Hippocampal formation (tissue), 2 donors: Measurements from ENCODE around the gene TSNAX.

Experiments
- DNase-seq, 2 donors: peaks; one replicate each; lab custom pipeline; 2025; lab: John Stamatoyannopoulos, UW

Gene TSNAX

DNA sequence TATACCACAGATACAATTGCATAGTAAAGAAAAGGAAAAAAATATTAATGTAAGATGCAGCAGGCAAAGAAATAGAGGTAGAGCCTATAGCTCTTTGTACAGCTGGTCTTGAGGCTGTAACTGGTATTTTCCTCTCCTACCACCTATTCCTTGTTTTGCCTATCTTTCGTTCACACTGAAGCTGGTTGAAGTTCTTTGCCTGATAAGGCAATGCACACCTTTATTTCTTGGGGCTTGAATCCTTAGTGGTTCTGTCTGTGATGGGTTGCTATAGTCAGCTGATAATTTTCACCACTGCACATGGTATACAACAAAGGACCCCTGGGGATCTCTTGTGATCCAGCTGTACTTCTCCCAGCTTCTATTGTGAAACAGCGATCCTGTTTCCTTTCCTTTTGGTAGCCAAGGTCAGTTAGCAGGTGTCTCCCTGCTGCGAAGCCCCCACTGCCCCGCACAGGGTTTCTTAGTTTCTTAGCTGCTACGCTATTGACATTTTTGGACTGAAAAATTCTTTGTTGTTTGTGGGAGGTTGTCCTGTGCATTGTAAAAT is 9.9 kb upstream of the TSNAX start:
- DNase-seq, result no peak

DNA sequence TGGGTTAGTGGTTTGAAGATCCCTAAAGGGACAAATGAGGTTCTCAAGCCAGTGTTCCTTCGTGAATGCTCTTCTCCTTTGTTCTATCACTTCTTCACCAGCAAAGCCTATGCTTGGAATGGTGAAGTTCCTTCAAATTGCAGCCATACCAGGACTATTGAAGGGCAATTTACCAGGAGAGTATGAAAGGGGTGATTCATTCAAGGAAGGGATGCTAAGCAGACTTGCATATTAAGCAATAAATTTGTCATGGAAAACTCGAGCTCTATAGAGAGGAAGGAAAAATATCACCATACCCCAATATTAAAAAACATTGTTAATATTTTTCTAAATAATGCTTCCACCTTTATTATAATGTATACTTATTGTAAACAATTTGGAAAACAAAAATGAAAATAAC is 9.3 kb upstream of the TSNAX start:
- no peak for DNase-seq

DNA sequence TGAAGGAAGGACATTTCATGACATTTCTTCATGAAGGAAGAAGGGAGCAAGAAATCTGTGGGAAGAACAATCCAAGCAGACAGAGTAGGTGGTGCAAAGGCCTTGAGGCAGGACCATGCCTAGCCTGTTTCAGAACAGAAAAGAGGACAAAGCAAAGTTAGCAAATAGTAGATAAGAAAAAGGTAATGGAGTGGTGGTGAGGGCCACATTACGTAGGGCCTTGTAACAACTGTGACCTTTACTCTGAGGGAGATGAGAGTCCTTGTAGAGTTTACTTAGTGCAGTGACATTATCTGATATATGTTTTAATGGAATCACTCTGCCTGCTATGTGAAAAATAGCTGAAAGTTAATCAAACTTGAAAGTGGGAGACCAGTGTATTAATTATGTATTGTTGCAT is 6.4 kb upstream of the TSNAX start:
- no peak for DNase-seq

DNA sequence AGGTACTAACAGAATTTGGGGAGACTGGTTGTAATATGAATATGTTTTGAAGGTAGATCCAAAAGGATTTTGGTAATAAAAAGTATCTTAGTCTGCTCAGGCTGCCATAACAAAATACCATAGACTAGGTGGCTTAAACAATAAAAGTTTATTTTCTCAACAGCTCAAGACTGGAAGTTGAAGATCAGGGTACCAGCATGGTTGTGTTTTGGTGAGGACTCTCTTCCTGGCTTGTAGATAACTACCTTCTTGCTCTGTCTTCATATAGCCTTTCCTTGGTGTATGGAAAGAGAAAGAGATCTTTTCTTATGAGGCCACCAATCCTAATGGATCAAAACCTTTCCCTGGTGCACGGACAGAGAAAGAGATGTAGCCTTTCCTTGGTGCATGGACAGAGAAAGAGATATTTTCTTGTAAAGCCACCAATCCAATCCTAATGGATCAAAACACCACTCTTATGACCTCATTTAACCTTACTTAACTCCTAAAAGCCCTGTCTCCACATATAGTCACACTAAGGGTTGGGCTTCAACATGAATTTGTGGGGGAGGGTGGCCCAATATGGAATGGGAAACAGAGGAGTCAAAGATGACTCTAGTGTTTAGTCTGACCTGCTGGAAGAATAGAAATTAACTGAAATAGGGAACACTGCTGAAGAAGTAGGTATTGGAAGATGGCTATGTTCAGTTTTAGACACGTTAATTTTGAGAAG is 5.4 kb upstream of the TSNAX start:
- DNase-seq, result no peak

DNA sequence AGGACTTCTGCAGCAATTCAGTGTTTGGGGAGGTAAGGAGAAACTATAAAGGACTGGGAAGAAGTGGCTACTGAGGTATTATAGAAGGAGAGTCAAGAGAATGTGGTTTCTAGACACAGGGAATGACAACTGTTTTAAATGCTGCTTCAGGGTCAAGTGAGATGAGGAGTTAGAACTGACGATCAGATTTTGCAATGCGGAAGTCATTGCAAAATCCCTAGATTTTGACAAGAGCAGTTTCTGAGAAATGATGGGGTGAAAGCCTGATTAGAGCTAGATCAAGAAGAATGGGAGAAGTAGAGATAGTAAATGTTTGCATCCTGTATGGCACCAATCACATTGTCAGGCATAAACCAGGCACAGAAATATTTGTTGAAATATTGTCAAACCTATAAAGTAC is 4.7 kb upstream of the TSNAX start:
- no peak for DNase-seq

DNA sequence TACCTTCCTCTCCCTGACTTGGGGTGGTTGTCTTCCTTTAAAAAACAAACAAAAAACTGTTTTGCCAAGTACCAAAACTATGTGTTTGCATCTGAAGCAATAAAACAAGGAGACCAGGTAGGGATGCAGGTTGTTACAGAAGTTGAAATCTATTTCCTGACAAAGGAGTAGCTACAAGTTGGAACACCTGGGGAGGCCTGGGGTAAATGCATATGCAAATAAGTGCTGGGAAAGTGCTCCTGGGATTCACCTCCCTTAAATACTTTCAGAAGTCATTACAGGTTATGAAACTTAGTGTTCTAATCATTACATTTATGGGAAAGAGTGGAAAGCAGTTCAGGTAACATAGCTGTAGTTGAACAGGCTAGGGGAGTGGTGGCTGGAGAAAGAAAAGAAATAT is 1.9 kb upstream of the TSNAX start:
- no peak for DNase-seq

DNA sequence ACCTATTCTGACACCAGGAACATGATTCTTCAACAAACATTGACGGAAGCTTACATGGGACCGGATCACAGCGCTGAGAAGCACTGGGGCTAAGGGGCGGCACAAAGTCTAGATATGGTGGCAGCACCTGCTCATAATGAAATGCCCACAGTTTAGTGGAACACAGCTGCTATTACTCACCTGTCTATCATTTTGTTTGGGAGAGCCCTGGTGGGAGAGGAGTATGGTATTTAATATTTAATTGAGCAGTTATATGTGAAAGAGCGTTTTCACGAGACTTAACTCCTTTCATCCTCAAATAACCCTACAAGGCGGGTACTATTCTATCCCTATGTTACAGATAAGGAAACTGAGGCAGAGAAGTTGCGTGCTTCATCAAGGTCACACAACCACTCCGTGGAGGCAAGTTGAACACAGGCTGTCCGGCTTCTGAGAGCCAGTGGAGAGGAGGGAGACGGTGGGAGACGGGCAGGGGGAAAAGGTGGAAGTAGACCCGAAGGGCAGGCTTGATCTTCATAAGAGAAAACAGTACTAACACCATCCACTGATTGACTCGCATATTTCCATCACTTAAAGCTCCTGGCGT is 790 bp upstream of the TSNAX start:
- DNase-seq, result no peak

DNA sequence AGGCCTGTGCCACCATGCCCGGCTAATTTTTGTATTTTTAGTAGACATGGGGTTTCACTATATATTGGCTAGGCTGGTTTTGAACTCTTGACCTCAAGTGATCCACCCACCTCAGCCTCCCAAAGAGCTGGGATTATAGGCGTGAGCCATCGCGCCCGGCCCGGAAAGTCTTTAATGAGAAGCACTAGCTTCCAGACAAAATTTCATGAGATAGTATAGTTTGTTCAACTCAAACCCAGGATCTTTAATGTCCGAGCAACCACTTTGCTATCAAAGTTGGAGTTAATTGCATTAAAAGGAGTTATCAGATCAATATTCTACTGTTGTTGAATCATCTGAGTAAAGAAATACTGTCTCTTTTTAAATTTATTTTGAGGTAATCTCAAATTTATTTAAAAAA is 4.8 kb downstream of the TSNAX start:
- DNase-seq, result no peak

DNA sequence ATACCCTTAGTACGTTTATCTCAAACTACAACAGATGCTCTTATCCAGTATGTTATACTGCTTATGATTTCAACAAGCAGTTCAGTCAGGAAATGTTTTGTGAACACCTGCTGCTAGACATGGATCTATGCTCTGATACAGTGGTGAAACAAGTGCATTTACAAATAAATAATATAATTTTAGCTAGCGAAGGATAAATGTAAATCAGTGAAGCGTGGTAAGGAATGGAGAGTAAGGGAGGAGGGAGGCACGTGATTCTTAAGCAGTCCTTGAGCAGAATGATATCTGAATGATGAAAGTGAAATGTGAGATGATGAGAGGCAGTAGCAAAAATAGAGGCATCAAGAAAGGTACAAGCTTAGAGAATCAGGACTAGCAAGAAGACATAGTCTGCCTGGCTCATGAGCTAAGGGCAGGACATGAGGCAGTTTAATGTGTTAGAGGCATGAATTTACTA is 6.3 kb downstream of the TSNAX start:
- DNase-seq, result no peak

DNA sequence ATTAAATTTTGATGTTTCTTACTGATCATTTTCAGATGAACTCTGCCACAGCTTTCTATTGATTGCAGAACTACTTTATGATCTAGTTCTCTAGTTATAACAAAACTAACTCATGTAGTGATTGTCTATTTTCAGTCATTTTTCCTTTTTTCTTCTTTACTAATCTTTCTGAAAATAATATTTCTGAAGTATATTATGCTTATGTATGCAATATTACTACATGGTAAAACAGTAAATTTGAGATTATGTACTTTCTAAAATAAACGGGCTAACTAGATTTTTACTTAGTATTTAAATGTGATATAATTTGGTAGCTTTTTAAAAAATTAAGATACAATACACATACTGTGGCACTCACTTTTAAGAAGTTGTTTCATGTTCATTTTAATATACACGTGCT is 7.6 kb downstream of the TSNAX start:
- DNase-seq, result no peak

DNA sequence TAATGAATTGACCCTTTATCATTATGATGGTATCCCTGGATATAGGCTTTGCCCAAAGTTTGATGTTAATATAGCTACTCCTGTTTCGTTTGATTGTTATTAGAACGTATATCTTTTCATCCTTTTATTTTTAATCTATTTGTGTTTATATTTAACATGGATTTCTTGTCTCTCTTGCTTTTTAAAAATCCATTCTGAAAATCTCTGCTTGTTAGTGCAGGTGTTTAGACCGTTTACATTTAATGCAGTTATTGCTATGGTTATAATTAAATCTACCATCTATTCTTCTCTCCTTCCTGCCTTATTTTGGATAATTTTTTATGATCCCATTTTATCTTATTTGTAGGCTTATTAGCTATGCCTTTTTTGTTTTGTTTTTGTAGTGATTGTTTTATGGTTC is 12.4 kb downstream of the TSNAX start:
- no peak for DNase-seq

DNA sequence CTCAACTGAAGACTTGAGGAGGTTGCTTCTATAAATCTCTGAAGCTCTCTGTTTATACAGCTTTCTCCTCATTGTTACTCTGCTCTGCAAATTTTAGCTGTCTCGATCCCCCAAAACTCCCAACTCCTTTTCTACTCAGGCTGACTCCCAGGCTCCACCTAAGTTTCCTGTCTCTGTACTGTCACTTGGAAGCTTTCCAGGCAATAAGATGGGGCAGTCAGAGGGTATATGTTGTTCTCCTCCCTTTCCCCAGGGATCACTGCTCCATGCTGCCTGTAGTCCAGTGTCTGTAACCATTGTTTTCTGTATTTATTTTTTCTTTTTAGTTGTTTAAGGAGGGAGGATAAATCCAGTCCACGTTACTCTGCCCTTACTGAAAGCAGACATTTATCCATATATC is 13.4 kb downstream of the TSNAX start:
- no peak for DNase-seq

DNA sequence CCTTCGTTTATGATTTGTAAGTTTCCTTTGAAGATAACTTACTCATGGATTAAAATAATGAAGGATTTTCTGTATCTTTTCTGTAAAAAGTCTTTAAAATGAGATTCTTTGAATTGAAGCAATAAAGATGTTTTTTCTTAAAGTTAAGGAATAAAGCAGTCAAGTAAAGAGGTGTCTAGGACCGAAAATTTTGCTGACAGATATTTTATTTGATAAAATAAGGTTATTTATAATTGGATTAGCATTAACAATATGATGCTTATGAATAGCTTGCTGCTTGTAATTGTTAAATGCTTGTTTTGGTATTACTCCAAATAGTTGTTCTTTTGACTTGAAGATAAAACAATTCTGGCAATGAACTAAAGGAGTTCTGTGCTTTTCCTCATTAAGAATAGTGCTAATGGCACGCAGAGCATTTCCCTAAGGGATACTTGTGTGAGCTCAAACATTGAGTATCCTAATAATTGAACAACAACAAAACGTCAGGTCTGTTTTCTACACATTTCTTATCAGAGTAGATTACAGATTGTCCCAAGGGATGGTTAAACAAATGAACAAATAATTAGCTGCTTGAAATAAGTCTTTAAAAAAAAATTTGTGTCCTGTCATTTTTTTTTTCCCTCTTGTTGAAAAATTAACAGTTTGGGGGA is 16.6 kb downstream of the TSNAX start:
- DNase-seq, result no peak

DNA sequence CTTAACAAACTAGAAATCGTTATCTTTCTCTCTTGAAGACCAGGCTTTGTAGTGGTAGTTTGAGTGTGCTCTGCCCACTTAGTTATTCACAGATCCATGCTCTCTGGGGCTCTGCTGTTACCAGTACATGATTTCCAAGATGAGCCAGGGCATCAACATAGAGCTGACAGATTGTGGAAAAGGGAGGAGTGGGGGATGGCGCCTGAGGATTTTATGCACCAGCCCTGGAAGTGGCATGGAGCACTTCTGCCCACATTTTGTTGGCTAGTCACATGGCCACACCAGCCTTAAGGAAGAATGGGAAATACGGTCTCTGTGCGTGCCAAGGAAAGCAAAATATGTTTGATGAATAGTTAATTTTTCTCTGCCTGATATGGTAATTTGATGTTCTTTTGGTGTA is 18.2 kb downstream of the TSNAX start:
- DNase-seq, result no peak

DNA sequence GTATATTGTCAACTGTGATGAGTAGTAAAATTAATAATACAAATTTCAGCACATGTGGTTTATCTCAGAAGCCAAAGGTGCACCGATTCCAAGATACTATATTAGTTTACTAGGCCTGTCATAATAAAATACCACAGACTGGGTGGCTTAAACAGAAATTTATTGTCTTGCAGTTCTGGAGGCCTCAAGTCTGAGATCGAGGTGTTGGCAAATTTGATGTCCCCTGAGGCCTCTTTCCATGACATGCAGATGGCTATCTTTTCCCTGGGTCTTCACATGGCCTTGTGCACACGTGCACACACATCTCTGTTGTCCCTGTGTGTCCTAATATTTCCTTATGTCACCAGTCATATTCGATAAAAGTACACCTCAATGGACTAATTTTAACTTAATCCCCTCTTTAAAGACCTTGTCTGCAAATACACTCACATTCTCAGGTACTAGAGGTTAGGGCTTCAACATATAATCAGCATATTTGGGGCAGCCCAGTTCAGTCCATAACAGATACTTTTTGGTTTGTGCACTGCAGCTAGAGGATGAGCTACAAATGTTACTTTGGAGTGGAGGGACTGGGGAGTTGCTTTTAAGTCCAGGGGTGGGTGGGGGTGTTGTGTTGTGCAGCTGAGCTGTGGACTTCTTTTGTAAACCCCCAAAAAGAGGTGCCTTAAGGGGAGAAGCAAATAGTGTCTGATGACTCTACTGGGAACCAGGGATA is 21.4 kb downstream of the TSNAX start:
- DNase-seq, result no peak

DNA sequence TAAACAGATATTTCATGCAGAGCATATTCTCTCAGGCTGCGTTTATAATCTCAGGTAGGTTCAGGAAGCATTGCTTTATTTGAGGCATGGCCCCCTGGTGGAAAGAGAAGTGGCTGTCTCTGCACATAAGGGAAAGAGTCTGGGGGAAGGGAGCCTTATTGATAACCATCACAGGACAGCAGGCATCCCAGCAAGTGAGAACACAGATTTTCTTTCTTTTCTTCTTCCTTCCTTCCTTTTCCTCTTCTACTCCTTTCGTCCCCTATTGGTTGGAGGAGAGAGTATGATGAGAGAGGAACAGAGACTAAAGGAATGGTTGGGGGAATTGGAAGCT is 21.9 kb downstream of the TSNAX start:
- DNase-seq, result no peak

DNA sequence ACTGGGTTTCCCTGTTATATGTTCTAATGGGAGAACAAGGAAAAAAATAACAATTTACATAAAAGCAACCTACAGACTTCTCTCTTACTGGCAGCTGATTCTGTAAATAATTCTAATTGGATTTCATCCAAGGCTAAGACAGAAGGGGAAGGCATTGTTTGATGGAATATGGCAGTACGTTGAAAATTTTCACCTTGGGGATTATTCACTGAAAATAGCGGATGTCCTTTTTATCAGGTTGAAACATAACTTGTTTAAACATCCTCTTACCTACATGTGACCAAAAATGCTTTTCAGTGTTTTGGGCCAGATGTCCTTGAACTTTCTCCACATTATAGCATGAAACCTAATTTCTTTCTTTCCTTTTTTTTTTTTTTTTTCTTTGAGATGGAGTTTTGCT is 24.9 kb downstream of the TSNAX start:
- DNase-seq, result no peak

DNA sequence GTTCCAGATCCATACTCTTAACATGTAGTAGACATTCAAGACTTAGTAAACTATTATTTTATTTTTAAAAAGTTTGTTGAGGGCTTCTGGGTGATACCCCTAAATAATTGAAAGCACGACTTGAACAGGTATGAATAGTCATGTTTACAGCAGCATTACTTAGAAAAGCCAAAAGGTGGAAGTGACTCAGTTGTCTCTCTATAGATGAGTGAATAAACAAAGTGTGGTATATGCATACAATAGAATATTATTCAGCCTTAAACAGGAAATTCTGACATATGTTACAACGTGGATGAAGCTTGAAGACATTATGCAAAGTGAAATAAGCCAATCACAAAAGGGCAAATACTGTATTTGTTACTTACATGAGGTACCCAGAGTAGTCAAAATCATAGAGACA is 26.5 kb downstream of the TSNAX start:
- DNase-seq, result no peak

DNA sequence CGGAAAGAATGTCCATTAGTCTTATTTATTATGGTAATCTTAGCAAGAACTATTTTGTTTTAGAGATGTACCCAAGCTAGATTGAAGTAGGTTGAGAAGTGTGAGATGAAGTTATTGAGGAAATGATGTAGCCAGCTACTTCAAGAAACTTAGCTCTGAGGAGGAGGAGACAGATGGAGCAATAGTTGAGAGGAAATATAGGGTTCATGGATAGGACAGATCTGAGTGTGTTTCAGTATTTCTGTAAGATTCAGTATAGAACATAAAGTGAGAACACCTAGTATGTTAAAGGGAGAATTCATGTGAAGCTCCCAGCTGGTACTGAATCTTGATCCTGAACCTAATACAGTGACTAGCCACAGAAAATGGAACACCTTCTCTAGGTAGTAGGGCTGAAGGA is 28.9 kb downstream of the TSNAX start:
- no peak for DNase-seq

DNA sequence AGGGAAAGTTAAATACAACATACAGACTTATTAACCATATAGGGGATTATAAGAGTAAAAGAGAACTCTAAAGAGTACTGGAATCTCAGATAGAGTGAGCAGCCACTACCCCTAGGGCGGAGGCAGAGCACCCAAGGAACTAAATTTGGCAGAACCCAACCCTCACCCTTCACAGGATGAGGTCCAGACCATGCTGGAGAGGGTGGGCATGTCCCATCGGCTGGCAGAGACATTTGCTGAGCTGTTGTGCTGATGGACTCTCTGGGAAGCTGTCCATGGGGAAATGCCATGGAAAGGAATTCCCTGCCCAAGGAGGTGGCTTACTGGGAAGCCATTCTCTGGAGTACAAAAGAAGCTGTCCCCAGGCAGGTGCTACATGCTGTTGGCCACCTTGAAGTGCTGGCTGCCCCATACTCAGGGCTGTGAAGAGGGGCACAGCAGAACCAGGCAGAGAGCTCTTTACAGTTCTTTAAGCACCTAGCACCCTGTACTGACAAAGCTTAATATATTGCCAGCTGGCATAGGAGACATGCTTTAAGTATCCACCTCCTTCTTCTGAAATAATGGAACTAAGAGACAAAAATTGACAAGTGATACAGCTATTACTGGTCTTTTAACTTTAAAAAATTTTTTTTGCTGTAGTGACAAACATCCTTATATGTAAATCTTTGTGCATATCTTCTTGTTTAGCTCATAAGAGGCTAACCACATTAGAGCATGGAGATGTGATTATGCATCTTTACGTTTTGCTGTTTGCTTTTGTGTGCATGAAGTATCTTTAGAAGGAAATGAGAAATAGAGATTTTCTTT is 29.6 kb downstream of the TSNAX start:
- DNase-seq, result no peak

DNA sequence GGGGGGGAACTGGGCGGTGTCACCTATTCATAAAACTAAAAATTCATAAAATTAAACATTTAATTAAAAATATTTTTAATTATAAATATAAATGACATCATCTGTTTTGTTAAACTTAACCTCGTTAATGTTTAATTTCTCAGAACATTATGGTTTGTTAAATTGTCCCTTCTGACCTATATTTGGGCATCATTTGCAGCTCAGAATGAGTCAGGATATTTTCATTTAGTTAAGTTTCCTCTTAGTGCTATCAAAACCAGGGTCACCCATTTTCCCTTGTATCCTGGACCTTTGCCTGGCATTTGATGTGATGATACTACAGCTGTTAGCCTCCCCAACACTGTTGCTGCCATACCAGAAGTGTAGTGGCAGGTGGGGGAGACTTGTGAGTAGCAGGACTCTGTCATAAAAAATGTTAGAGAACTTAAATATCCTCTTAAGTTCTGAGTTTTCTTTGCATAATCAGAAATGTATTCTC is 30.3 kb downstream of the TSNAX start:
- no peak for DNase-seq
